Stimulated activated CD8-positive, alpha-beta memory T cell treated with anti-CD3 and anti-CD28 coated beads, Interleukin-15, amount 100 ng/mL, for 48 hours (primary cell): ENCODE measurements around the gene VPS26B.
A peak's percentile ranks its signal among the peaks of the same experiment; 100 is the strongest.
"Not testable (repeated sequence)": the region's sequence is repeated elsewhere in the genome, so short reads cannot be mapped to it uniquely, and the experiment has no call there.

Source experiments
- DNase-seq, 2 donors: peaks; one replicate each; pipeline ENCODE4 v3.0.0-alpha.2; 2020; ENCODE audit warnings: low read depth in 2 of 2

Gene VPS26B

GRCh38 chr11:134223836-134224709 is at the start of gene VPS26B, which contains the start of gene NCAPD3:
VPS26B (plus strand) TSS chr11:134224671; CDS start chr11:134225123, 452 bp downstream.
NCAPD3 (minus strand) TSS chr11:134223967; CDS start chr11:134223926, 41 bp downstream.
- peak; percentile 93 for DNase-seq

- no peak for DNase-seq
Measured at GRCh38 chr11:134176284-134176683, 48.2 kb upstream of the VPS26B start.

- DNase-seq = no peak
Measured at GRCh38 chr11:134178032-134178674, 46.3 kb upstream of the VPS26B start.

GRCh38 chr11:134181707-134182106 is 42.8 kb upstream of the VPS26B start:
- DNase-seq = no peak

- not testable (repeated sequence) for DNase-seq
Measured at GRCh38 chr11:134188092-134188491, 36.4 kb upstream of the VPS26B start.

GRCh38 chr11:134196756-134197155 is 27.7 kb upstream of the VPS26B start:
- no peak for DNase-seq

- DNase-seq = no peak
Measured at GRCh38 chr11:134199531-134199930, 24.9 kb upstream of the VPS26B start.

GRCh38 chr11:134200688-134201087 is 23.8 kb upstream of the VPS26B start:
- DNase-seq = no peak

- DNase-seq = no peak
Measured at GRCh38 chr11:134202661-134203060, 21.8 kb upstream of the VPS26B start.

GRCh38 chr11:134205729-134206128 is 18.7 kb upstream of the VPS26B start:
- DNase-seq = no peak

GRCh38 chr11:134206185-134206584 is 18.3 kb upstream of the VPS26B start:
- DNase-seq = no peak

- peak; percentile 34 to 45 for DNase-seq
Measured at GRCh38 chr11:134207538-134208239, 16.8 kb upstream of the VPS26B start.

GRCh38 chr11:134215836-134216235 is 8.6 kb upstream of the VPS26B start:
- no peak for DNase-seq

- no peak for DNase-seq
Measured at GRCh38 chr11:134216816-134217215, 7.7 kb upstream of the VPS26B start.

GRCh38 chr11:134223121-134223520 is 1.4 kb upstream of the VPS26B start:
- no peak for DNase-seq

GRCh38 chr11:134224710-134225664 is 516 bp downstream of the VPS26B start:
- peak; percentile 51 to 62 for DNase-seq

- DNase-seq = no peak
Measured at GRCh38 chr11:134226806-134227325, 2.4 kb downstream of the VPS26B start.

GRCh38 chr11:134228625-134229024 is 4.2 kb downstream of the VPS26B start:
- DNase-seq = peak in 1 of 2 donors; percentile 15

GRCh38 chr11:134229126-134229790 is 4.8 kb downstream of the VPS26B start:
- DNase-seq = no peak

GRCh38 chr11:134230339-134230738 is 5.9 kb downstream of the VPS26B start:
- DNase-seq = no peak
